PC-3 (cell line): ENCODE data around the gene TTC21B.

Experiments
- CTCF ChIP-seq: fragments of 300-600 bp; sonication (generic); conservative IDR thresholded peaks from 2 replicates; pipeline ENCODE4 v1.5.1; 2017; ENCODE audit warnings: antibody characterized with exemption, low read depth, mild to moderate bottlenecking, low read length
- EZH2phosphoT487 ChIP-seq: fragments of 300-600 bp; sonication (generic); IDR thresholded peaks from 2 replicates; pipeline ENCODE4 v1.6.1; 2018; ENCODE audit warnings: mild to moderate bottlenecking, antibody characterized with exemption, low read length, borderline replicate concordance

DNA sequence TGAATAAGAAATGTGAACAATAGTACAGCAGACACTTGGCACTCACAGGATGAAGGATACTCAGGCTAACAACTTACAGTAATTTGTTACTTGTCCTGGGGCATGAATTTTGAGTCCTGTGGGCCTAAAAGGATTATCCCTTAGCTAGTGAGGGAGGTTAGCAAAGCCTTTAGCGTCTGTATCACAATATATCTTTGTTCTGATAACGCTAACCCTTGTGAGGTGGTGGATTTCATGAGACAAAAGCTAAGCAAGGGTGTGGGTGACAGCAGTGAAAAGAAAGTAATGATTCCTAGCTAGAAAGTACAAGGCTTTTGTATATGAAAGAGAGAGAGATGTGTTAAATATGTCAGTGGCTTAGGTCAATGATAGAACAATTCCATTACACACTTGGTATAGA lies 46.8 kb upstream of the TTC21B start:
- TF ChIP-seq EZH2phosphoT487 = no peak
- TF ChIP-seq CTCF = no peak
